Panc1 (cell line): ENCODE measurements around the gene SLC22A5. TPM values are rescaled to one million over a fixed set of nuclear protein-coding genes. Genes with fewer than 3 reads are reported as not detected.

ENCODE experiments used
- ATAC-seq: fragments of 200-7000 bp; cut with Tn5 transposase; 2 replicates; pipeline ENCODE4 v1.9.1; 2020; ENCODE audit warnings: mild to moderate bottlenecking, moderate library complexity
- BruUV-seq: library from RNA; stranded (reverse); fragments of 400-500 nt; replicated peaks from 2 replicates; lab custom pipeline; 2021; lab: Mats Ljungman, UMichigan
- CTCF ChIA-PET: fragments of 300-600 bp; sonication (Branson Sonifier 250); formaldehyde crosslinking; loops from one replicate; lab custom pipeline; 2022; ENCODE audit warnings: antibody characterized with exemption; lab: Charles Lee
- POLR2A ChIA-PET: fragments of 300-600 bp; sonication (Branson Sonifier 250); formaldehyde crosslinking; loops from one replicate; lab custom pipeline; 2022; ENCODE audit warnings: antibody characterized with exemption; lab: Charles Lee
- DNase-seq: peaks from one replicate; pipeline ENCODE4 v3.0.0-alpha.2; 2010; ENCODE audit warnings: low read depth, low spot score
- H3K27ac ChIP-seq: 2 replicates; pipeline ENCODE4 v1.5.1; 2011; ENCODE audit warnings: mild to moderate bottlenecking, low read length, inconsistent platforms
- H3K27me3 ChIP-seq: fragments of 200-500 bp; sonication (Bioruptor generic); 2 replicates; pipeline ENCODE4 v1.6.0; 2014; ENCODE audit warnings: low read length, inconsistent platforms; ENCODE audit not compliant: control insufficient read depth, insufficient read depth
- H3K36me3 ChIP-seq: fragments of 200-500 bp; sonication (Bioruptor generic); 2 replicates; pipeline ENCODE4 v1.5.1; 2014; ENCODE audit warnings: inconsistent platforms, mild to moderate bottlenecking, low read length, moderate library complexity; ENCODE audit not compliant: control insufficient read depth, insufficient read depth
- H3K4me1 ChIP-seq: 2 replicates; pipeline ENCODE4 v1.5.1; 2011; ENCODE audit warnings: inconsistent platforms, mild to moderate bottlenecking, low read length, moderate library complexity; ENCODE audit not compliant: control insufficient read depth, insufficient read depth
- H3K4me3 ChIP-seq, 2 experiments: 2 replicates each; pipeline ENCODE4 v1.5.1; 2011 to 2012; ENCODE audit warnings: low read depth in 2 of 2, low read length in 2 of 2, mild to moderate bottlenecking in 2 of 2, inconsistent platforms in 1 of 2, moderate library complexity in 1 of 2
- H3K9me3 ChIP-seq: fragments of 200-500 bp; sonication (Bioruptor generic); 2 replicates; pipeline ENCODE4 v1.5.1; 2014; ENCODE audit warnings: low read depth, mild to moderate bottlenecking, inconsistent platforms, low read length, moderate library complexity; ENCODE audit not compliant: control insufficient read depth, insufficient read depth
- POLR2AphosphoS5 ChIP-seq: IDR thresholded peaks from 2 replicates; pipeline ENCODE4 v1.6.1; 2012; ENCODE audit warnings: mild to moderate bottlenecking, low read depth, low read length, moderate library complexity
- SIN3A ChIP-seq: IDR thresholded peaks from 2 replicates; pipeline ENCODE4 v1.6.1; 2012; ENCODE audit warnings: low read depth, mild to moderate bottlenecking, low read length, moderate library complexity, borderline replicate concordance; ENCODE audit not compliant: insufficient read depth
- TCF7L2 ChIP-seq: IDR thresholded peaks from 2 replicates; pipeline ENCODE4 v1.6.1; 2011; ENCODE audit warnings: mild to moderate bottlenecking, low read depth, low read length, inconsistent platforms
- in situ Hi-C: cut with HindIII; loops from 2 replicates; pipeline ENCODE4 v1.10.0; 2016; ENCODE audit warnings: low sequenced_read_pairs, low pct_unique_long_range_greater_than_20kb
- intact Hi-C: fragments of 100-400 bp; cut with micrococcal nuclease; formaldehyde crosslinking; loops from one replicate; pipeline ENCODE4 v1.10.0; 2022; ENCODE audit not compliant: unreplicated experiment
- total RNA-seq: library from RNA; stranded (reverse); gene quantifications from one replicate; pipeline ENCODE4 v1.2.1, GENCODE V29; 2021; ENCODE audit not compliant: unreplicated experiment
- TF ChIP-seq, protein P1 (sequence below), 2 experiments: IDR thresholded peaks; 2 replicates each; pipeline ENCODE4 v1.6.1; 2011 to 2012; ENCODE audit warnings: low read depth in 2 of 2, control low read depth in 1 of 2, low read length in 1 of 2, mild to moderate bottlenecking in 1 of 2, moderate library complexity in 1 of 2; ENCODE audit not compliant: insufficient read depth in 1 of 2
- TF ChIP-seq, protein P2 (sequence below): fragments of 450-650 bp; IDR thresholded peaks from 2 replicates; pipeline ENCODE4 v1.5.1; 2017; ENCODE audit warnings: mild to moderate bottlenecking

Gene SLC22A5
- total RNA-seq, 1 experiment from 2014 or later = 9.5 TPM

DNA sequence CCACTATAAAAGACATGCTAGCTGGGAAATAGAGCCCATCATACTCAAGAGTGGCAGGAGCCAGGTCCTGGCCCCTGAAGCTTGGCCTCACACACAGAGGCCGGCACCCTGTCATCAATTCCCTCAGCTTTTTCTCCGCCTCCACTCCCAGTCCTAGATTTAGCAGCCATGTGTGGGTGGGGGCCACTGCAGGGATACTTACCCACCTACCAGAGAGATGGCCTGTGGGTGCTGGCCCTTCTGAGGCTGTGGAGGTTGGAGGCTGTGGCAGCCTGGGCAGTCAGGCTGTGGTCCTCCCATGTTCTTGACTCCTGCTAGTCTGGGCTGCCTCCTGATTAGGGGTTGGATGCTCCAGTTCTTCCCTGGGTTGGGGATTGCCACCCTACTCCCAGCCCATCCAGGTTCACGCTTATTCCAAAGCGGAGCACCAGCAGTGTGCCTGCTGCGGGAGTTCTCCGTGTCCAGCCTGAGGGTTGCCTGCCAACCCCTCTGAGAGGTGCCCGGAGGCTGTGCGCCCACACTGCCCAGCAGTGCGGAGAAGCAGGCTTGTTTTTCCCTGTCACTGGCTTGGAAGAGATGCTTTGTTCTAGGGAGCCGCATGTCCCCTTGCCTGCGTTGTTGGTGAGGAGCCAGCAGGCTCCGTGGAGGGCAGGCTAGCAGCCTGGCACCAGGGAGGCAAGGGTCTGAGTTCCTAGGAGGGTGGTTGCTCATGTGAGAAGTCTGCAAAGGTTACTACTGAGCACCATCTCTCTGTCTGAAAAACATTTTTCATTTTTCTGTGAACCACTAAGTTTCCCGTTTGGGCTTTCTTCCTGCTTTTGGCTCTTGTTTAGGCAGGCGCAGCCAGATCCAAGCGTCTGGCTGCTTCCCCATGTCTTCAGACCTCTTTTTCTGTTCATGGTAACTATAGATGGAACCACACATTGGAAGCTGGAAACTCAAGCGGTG lies 7.5 kb downstream of the SLC22A5 start:
- Histone ChIP-seq H3K27ac (no peak overlapping the region), H3K27me3 (no peaks in the 10 kb centered on the region), H3K9me3 (no peaks in the 10 kb centered on the region), H3K4me1 (peaks cover 10% of the 10 kb centered on the region), H3K4me3 (no peak overlapping the region), H3K36me3 (no peaks in the 10 kb centered on the region)
- DNase-seq = no peak
- intact Hi-C loops (loop anchor here (10.0 kb wide), 1 partner anchor 312 kb away; the partner anchor contains the start of gene IL3), in situ Hi-C loops (loop anchor here (25.0 kb wide), 1 partner anchor 110 kb away; the partner anchor contains the start of gene IRF1)
- CTCF ChIA-PET = no interaction called here
- no peak for ATAC-seq
- POLR2A ChIA-PET = no interaction called here
- BruUV-seq = no TSS peak
- TF ChIP-seq, protein P1, sequence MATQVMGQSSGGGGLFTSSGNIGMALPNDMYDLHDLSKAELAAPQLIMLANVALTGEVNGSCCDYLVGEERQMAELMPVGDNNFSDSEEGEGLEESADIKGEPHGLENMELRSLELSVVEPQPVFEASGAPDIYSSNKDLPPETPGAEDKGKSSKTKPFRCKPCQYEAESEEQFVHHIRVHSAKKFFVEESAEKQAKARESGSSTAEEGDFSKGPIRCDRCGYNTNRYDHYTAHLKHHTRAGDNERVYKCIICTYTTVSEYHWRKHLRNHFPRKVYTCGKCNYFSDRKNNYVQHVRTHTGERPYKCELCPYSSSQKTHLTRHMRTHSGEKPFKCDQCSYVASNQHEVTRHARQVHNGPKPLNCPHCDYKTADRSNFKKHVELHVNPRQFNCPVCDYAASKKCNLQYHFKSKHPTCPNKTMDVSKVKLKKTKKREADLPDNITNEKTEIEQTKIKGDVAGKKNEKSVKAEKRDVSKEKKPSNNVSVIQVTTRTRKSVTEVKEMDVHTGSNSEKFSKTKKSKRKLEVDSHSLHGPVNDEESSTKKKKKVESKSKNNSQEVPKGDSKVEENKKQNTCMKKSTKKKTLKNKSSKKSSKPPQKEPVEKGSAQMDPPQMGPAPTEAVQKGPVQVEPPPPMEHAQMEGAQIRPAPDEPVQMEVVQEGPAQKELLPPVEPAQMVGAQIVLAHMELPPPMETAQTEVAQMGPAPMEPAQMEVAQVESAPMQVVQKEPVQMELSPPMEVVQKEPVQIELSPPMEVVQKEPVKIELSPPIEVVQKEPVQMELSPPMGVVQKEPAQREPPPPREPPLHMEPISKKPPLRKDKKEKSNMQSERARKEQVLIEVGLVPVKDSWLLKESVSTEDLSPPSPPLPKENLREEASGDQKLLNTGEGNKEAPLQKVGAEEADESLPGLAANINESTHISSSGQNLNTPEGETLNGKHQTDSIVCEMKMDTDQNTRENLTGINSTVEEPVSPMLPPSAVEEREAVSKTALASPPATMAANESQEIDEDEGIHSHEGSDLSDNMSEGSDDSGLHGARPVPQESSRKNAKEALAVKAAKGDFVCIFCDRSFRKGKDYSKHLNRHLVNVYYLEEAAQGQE (IDR thresholded peaks at IDR 0.05; ENCODE audit: insufficient read depth in 1 of 2, low read depth in 2 of 2, low read length in 1 of 2) = no peak
- TF ChIP-seq POLR2AphosphoS5 (no peak), TCF7L2 (no peak), SIN3A (no peak)
- TF ChIP-seq, protein P2, sequence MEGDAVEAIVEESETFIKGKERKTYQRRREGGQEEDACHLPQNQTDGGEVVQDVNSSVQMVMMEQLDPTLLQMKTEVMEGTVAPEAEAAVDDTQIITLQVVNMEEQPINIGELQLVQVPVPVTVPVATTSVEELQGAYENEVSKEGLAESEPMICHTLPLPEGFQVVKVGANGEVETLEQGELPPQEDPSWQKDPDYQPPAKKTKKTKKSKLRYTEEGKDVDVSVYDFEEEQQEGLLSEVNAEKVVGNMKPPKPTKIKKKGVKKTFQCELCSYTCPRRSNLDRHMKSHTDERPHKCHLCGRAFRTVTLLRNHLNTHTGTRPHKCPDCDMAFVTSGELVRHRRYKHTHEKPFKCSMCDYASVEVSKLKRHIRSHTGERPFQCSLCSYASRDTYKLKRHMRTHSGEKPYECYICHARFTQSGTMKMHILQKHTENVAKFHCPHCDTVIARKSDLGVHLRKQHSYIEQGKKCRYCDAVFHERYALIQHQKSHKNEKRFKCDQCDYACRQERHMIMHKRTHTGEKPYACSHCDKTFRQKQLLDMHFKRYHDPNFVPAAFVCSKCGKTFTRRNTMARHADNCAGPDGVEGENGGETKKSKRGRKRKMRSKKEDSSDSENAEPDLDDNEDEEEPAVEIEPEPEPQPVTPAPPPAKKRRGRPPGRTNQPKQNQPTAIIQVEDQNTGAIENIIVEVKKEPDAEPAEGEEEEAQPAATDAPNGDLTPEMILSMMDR = no peak

DNA sequence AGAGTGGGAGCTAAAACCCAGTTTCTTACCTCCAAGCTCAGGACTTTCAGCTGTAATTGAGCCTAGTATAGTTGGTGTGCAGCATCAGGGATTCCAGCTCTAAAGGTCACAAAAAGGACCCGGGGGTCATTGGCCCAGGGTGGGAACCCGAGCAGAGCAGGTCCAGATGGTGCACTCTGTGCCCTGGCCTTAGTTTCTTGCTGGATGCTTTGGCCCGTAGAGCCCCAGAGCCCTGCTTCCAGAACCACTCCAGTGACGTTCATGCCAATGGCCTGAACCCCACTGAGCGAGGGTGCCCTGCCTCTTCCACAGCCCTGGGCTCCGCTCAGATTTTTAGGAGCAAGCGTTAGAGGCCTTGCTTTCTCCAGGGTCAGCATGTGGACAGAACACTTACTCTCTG lies 8.2 kb downstream of the SLC22A5 start:
- TF ChIP-seq POLR2AphosphoS5 = no peak
- TF ChIP-seq, protein P2 = no peak
- TF ChIP-seq, protein P1 (IDR thresholded peaks at IDR 0.05; ENCODE audit: insufficient read depth in 1 of 2, low read depth in 2 of 2, low read length in 1 of 2) = no peak
- no peak for TF ChIP-seq SIN3A
- TF ChIP-seq TCF7L2 = no peak
- POLR2A ChIA-PET = no interaction called here
- Histone ChIP-seq H3K4me3 (no peak overlapping the region), H3K27ac (no peak overlapping the region), H3K36me3 (no peaks in the 10 kb centered on the region), H3K4me1 (peaks cover 3% of the 10 kb centered on the region), H3K27me3 (no peaks in the 10 kb centered on the region), H3K9me3 (no peaks in the 10 kb centered on the region)
- DNase-seq (no peak), ATAC-seq (no peak)
- CTCF ChIA-PET = no interaction called here
- intact Hi-C loops (loop anchor here (10.0 kb wide), 1 partner anchor 313 kb away; the partner anchor contains the start of gene IL3), in situ Hi-C loops (loop anchor here (25.0 kb wide), 1 partner anchor 110 kb away; the partner anchor contains the start of gene IRF1)
- no TSS peak for BruUV-seq
